Endothelial cell of umbilical vein (primary cell): ENCODE data around the gene GUCY1A1.

Experiments used
- EZH2 ChIP-seq: IDR thresholded peaks from 2 replicates; pipeline ENCODE4 v1.6.1; 2012; ENCODE audit warnings: borderline replicate concordance, low read depth, mild to moderate bottlenecking, moderate library complexity, low read length, inconsistent platforms; ENCODE audit not compliant: severe bottlenecking
- MAX ChIP-seq: IDR thresholded peaks from 2 replicates; pipeline ENCODE4 v1.6.1; 2011; ENCODE audit not compliant: insufficient read depth, insufficient read length
- POLR2A ChIP-seq: IDR thresholded peaks from 2 replicates; pipeline ENCODE4 v1.6.1; 2012; ENCODE audit warnings: low read depth, mild to moderate bottlenecking, control low read depth, low read length
- POLR2AphosphoS5 ChIP-seq: IDR thresholded peaks from 2 replicates; pipeline ENCODE4 v1.6.1; 2012; ENCODE audit warnings: low read depth, mild to moderate bottlenecking, control low read depth, low read length, moderate library complexity; ENCODE audit not compliant: insufficient read depth
- TF ChIP-seq, protein P1 (sequence below), 2 donors: IDR thresholded peaks; 1 replicate in 1 of 2; 2 replicates in 1 of 2; pipeline ENCODE4 v1.5.1; 2011; ENCODE audit warnings: low read length in 2 of 2, mild to moderate bottlenecking in 2 of 2, moderate library complexity in 2 of 2, control low read depth in 1 of 2, inconsistent platforms in 1 of 2, low read depth in 1 of 2; ENCODE audit not compliant: insufficient read depth in 1 of 2; ENCODE audit errors: extremely low read depth in 1 of 2

- TF ChIP-seq, protein P1, sequence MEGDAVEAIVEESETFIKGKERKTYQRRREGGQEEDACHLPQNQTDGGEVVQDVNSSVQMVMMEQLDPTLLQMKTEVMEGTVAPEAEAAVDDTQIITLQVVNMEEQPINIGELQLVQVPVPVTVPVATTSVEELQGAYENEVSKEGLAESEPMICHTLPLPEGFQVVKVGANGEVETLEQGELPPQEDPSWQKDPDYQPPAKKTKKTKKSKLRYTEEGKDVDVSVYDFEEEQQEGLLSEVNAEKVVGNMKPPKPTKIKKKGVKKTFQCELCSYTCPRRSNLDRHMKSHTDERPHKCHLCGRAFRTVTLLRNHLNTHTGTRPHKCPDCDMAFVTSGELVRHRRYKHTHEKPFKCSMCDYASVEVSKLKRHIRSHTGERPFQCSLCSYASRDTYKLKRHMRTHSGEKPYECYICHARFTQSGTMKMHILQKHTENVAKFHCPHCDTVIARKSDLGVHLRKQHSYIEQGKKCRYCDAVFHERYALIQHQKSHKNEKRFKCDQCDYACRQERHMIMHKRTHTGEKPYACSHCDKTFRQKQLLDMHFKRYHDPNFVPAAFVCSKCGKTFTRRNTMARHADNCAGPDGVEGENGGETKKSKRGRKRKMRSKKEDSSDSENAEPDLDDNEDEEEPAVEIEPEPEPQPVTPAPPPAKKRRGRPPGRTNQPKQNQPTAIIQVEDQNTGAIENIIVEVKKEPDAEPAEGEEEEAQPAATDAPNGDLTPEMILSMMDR (IDR thresholded peaks at IDR 0.05; ENCODE audit: extremely low read depth in 1 of 2, insufficient read depth in 1 of 2, low read depth in 1 of 2, low read length in 2 of 2): no peak
- no peak for TF ChIP-seq EZH2
- TF ChIP-seq POLR2A: no peak
- no peak for TF ChIP-seq MAX
- TF ChIP-seq POLR2AphosphoS5: no peak
Measured at GRCh38 chr4:155624478-155624877, 42.2 kb upstream of the GUCY1A1 start.
